ENCODE data around the gene PADI3.
"Not testable (repeated sequence)": the region's sequence is repeated elsewhere in the genome, so short reads cannot be mapped to it uniquely, and the experiment has no call there.

The PADI3 gene

DNA sequence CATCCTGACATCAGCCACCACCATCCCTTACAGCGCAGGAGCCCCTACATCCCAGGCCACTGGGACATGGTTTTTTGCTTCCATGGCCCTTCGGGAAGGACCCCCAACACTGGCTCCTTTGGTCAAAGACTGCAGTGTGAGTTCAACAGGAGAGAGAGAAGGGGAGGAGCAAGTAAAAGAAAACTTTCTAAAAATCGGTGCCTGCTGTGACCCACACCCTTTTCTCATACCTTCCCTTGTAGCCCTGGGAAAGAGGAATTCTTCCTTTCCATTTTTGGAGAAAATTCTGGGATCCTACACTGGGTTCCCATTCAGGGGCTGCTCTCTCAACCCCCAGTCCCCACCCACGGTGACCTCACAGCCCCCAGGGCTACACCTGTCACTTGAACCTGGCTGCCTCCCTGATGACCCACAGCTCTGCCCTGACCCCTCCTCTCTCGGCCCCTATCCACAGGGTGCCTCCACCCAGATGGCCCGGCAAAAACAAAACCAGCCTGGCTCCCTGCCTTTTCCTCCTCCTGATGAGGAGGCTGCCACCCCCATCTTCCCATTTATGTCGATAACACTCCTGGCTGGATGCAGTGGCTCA lies 66.7 kb downstream of the PADI3 start:
- Mint-ChIP-seq H3K4me1 (no peaks in the 10 kb centered on the region), H3K27ac (no peak overlapping the region), H3K36me3 (no peaks in the 10 kb centered on the region), H3K27me3 (peaks cover 5% of the 10 kb centered on the region), H3K9me3 (no peaks in the 10 kb centered on the region), H3K4me3 (no peak overlapping the region)
- DNase-seq (ENCODE audit: low spot score in 2 of 2) (no peak), ATAC-seq (ENCODE audit: low read depth) (no peak)

DNA sequence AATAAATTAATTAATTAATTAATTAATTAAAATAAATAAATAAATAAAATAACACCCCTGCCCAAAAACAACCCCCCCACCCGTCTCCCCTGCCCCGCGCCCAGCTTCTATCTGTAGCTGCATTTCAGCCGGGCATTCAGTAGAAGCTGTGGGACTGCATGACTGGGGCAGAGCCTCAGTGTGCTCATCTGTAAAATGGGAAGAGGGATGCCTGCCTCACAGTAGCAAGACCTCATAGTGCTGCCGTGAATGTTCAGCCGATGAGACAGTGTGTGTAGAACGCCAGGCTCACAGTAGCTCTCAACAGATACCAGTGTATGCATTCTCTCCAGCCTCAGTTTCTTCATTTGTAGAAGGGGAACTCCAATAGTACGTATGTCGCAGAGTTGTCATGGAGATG lies 67.8 kb downstream of the PADI3 start:
- Mint-ChIP-seq H3K27ac (no peak overlapping the region), H3K4me3 (no peak overlapping the region), H3K27me3 (peaks cover 5% of the 10 kb centered on the region), H3K36me3 (no peaks in the 10 kb centered on the region), H3K4me1 (no peaks in the 10 kb centered on the region), H3K9me3 (no peaks in the 10 kb centered on the region)
- ATAC-seq (ENCODE audit: low read depth) (no peak), DNase-seq (ENCODE audit: low spot score in 2 of 2) (no peak)

DNA sequence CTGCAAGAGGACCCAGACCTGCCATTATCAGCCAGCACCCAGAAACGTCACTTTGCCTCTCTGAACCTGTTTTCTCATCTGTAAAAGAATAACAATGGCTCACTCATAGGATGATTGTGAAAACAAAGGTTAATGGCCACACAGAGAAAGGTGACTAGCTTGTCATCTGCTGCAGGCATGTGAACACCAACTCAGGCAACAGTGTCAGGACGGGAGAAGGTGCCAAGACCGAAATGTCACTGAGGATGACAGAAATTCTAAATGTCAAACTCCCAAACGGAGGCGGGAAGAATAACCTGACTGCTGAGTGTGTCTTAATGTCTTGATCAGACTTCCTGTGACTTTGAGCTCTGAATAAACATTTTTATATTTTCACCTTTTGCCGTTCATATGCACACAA lies 69.4 kb downstream of the PADI3 start:
- Mint-ChIP-seq H3K4me3 (no peak overlapping the region), H3K27me3 (peaks cover 1% of the 10 kb centered on the region), H3K27ac (no peak overlapping the region), H3K9me3 (peaks cover 2% of the 10 kb centered on the region), H3K36me3 (no peaks in the 10 kb centered on the region), H3K4me1 (no peaks in the 10 kb centered on the region)
- no peak for ATAC-seq (ENCODE audit: low read depth)
- no peak for DNase-seq (ENCODE audit: low spot score in 2 of 2)

DNA sequence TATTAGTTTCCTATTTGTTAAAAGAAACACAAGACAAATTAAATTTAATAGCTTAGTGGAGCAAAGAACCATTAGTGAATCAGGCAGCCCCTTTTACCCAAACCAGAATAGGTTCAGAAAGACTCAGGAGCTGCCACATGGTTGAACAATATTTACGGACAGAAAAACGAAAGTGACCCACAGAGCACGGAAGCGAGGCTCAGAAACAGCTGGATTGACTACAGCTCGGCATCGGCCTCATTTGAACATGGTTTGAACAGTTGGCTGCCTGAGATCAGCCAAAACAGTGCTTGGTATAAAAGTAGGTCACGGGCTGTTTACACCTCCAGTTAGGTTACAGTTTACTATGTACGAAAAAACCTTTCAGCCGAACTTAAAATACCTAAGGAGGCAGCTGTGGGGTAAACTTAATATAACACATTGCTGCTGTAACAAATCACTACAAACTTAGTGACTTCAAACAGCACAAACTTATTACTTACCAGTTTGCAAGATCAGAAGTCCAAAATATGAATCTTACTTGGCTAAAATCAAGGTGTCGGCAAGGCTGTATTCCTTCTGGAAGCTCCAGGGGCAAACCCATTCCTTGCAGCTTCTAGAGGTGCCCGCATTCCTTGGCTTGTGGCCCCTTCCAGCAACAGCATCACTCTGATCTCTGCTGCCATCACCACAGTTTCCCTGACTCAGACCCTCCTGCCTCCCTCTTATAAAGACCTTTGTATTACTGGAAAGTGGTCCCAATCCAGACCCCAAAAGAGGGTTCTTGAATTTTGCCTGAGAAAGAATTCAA lies 70.9 kb downstream of the PADI3 start:
- ATAC-seq (ENCODE audit: low read depth) = no peak
- no peaks in the 10 kb centered on the region for H3K36me3 Mint-ChIP-seq
- no peaks in the 10 kb centered on the region for H3K4me1 Mint-ChIP-seq

DNA sequence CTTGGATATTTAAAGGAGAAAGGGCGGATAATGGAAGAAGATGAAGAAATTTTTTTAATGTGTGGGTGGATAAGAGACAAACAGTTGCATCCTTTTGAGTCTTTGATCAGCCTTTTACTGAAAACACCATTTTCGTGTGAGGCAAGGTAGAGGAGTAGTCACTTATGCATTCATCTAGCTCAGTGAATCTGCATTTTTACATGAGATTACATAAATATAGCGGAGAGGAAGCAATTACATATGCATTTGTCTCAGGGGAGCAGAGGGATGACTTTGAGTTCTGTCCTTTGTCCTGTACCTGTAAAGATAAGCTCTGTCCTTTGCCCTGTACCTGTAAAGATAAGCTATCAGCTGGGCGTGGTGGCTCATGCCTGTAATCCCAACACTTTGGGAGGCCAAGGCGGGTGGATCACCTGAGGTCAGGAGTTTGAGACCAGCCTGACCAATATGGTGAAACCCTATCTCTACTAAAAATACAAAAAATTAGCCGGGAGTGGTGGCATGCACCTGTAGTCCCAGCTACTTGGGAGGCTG lies 73.0 kb downstream of the PADI3 start:
- ATAC-seq (ENCODE audit: low read depth); H3K36me3 Mint-ChIP-seq; H3K4me3 Mint-ChIP-seq; H3K27ac Mint-ChIP-seq; H3K27me3 Mint-ChIP-seq; DNase-seq (ENCODE audit: low spot score in 2 of 2); H3K4me1 Mint-ChIP-seq; H3K9me3 Mint-ChIP-seq: not testable (repeated sequence)

More for the DNA sequence above, 70.9 kb downstream of the PADI3 start:
- Mint-ChIP-seq H3K9me3 (peaks cover 3% of the 10 kb centered on the region), H3K27ac (no peak overlapping the region), H3K4me3 (no peak overlapping the region), H3K27me3 (no peaks in the 10 kb centered on the region)
- no peak for DNase-seq (ENCODE audit: low spot score in 2 of 2)

DNA sequence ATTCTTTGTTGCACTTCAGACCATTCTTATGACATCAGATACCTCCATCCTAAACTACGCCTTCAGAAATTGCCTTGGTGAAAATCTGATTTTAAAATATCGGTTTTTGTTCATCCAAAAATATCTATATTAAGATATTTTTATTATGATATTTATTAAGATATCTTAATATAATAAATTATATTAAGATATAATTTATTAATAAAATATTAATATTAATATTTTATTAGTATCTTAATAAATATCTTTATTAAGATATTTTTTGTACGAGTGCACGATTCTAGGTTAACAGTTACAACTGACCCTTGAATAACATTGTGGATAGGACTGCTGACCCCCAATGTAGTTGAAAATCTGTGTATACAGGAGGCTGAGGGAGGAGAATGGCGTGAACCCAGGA lies 80.0 kb downstream of the PADI3 start:
- Mint-ChIP-seq H3K27me3 (peaks cover 21% of the 10 kb centered on the region), H3K4me1 (no peaks in the 10 kb centered on the region), H3K36me3 (no peaks in the 10 kb centered on the region), H3K27ac (no peak overlapping the region), H3K9me3 (peaks cover 2% of the 10 kb centered on the region), H3K4me3 (no peak overlapping the region)
- ATAC-seq (ENCODE audit: low read depth) (no peak), DNase-seq (ENCODE audit: low spot score in 2 of 2) (no peak)

DNA sequence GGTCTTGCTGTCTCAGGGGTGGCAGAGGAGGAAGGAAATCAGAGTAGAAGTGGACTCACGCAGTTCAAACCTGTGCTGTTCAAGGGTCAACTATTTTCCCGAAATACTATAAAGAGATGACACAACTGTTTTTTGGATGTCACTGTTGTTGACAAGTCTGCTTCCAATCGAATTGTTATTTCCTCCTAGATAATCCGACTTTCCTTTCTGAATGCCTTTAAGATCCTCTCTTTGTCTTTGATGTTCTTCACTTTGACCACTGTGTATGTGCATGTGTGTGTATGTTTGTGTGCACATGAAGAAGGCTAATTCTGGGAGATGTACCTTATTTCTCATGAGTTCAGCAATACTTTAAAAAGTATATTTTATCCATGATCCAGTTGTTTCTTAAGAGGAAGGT lies 80.7 kb downstream of the PADI3 start:
- DNase-seq (ENCODE audit: low spot score in 2 of 2) (no peak), ATAC-seq (ENCODE audit: low read depth) (no peak)
- no peak overlapping the region for H3K4me3 Mint-ChIP-seq
- no peaks in the 10 kb centered on the region for H3K4me1 Mint-ChIP-seq
- H3K27me3 Mint-ChIP-seq = peaks cover 22% of the 10 kb centered on the region
- no peak overlapping the region for H3K27ac Mint-ChIP-seq
- H3K36me3 Mint-ChIP-seq = no peaks in the 10 kb centered on the region
- H3K9me3 Mint-ChIP-seq = peaks cover 2% of the 10 kb centered on the region

DNA sequence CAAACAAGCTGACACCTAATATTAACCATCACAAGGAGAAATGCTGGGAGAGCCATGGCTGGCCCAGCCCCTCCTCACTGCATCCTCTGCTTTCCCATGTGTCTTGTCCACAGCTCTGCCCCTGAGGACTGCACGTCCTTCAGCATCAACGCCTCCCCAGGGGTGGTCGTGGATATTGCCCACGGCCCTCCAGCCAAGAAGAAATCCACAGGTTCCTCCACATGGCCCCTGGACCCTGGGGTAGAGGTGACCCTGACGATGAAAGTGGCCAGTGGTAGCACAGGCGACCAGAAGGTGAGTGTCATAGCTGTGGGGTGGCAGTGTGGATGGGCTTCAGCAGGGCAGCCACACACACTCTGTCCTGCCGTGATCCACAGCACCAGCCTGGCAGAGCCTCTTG lies 82.0 kb downstream of the PADI3 start:
- ATAC-seq (ENCODE audit: low read depth) (no peak), DNase-seq (ENCODE audit: low spot score in 2 of 2) (no peak)
- Mint-ChIP-seq H3K36me3 (no peaks in the 10 kb centered on the region), H3K4me1 (no peaks in the 10 kb centered on the region), H3K4me3 (no peak overlapping the region), H3K27me3 (peaks cover 24% of the 10 kb centered on the region), H3K9me3 (no peaks in the 10 kb centered on the region), H3K27ac (no peak overlapping the region)

DNA sequence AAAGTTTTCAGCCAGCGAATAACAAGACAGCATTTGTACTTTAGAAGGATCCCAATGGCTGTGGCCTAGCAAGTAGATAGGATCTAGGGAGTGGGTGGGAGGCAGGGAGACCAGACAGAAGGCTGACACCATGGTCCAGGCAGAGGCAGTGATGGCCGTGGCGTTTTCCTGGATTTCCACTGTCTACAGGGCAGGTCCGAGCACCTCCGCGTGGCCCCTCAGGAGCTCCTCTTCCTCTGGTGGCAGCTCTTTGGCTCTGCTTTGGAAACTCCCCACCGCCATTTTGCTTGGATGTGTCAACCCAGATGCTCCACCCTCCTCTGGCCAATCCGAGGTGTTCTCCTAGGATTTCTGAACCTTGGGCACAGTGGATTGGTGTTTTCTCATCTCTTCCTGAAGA lies 84.2 kb downstream of the PADI3 start:
- Mint-ChIP-seq H3K9me3 (no peaks in the 10 kb centered on the region), H3K4me1 (no peaks in the 10 kb centered on the region), H3K36me3 (no peaks in the 10 kb centered on the region), H3K27me3 (peaks cover 26% of the 10 kb centered on the region), H3K27ac (no peak overlapping the region), H3K4me3 (no peak overlapping the region)
- DNase-seq (ENCODE audit: low spot score in 2 of 2) = no peak
- ATAC-seq (ENCODE audit: low read depth) = no peak

Measured in memory B cell (primary cell).